Hypothalamus (tissue), 51 donors: Measurements from ENCODE around the gene GRK5.

Source experiments
- DNase-seq, 51 donors: peaks; one replicate each; lab custom pipeline; 2025; lab: John Stamatoyannopoulos, UW

The GRK5 gene

DNA sequence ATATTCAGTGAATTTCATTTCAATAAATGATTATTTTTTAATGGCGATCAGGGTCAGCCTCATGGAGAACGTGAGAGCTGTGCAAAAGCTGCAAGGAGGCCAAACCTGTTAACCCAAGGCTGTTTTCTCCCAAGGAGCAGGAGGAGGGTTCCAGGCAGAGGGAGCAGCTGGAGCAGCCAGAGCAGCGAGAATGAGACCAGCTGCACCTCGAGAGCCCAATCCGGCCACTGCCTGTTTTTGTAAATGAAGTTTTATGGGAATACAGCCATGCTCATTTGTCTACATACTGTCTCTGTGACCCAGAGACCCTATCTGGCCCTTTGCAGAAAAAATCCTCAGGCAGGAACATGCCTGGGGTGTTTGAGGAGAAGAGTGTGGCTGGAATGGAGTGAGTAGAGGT lies 104.9 kb downstream of the GRK5 start:
- no peak for DNase-seq

DNA sequence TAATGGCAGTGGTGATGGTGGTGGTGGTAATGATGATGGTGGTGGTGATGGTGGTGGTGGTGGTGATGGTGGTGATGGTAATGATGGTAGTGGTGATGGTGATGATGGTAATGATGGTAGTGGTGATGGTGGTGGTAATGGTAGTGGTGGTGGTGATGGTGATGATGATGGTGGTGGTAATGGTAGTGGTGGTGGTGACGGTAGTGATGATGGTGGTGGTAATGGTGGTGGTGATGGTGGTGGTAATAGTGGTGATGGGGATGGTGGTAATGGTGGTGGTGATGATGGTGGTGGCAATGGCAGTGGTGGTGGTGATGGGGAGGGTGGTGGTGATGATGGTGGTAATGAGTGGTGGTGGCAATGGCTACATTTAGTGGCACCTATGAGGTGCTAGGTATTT lies 105.7 kb downstream of the GRK5 start:
- no peak for DNase-seq

DNA sequence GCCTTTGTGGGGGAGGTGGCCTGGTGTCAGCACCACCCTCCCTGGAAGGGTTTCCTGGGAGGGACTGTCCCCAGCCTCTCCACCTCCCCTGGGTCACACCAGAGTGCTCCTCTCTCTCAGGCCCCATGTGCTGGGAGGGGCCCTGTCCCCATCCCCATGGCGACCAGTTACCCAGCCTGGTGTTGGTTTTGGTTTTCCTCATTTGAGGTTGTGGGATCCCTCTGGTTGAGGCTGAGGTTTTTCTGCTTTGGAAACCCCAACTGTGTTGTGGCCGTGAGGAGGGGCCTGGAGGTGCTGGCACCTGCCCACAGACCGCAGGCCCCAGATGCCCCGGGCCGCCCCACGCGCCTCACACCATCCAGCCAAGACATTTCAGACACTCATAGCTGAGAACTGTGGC lies 106.3 kb downstream of the GRK5 start:
- DNase-seq: no peak

DNA sequence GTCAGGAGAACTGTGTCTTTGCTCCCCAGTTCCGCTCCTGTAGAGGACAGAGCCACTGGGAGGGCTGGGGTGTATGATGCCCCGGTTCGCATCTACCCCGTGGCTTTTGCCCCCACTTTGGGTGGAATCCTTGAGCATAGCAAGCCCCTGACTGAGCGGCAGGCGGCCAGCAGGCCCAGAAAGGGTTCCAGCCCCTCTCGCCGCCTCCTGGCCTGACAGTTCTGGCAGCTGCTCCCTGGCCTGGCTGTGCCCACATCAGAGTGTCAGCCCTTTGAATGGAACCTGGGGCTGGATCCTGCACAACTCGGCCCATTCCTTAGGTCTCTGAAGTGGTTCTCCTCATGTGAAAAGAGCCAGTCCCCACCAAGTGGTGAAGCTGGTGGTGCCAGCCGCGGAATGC lies 106.7 kb downstream of the GRK5 start:
- DNase-seq: peak in 2 of 51 donors; percentile 3 to 19

DNA sequence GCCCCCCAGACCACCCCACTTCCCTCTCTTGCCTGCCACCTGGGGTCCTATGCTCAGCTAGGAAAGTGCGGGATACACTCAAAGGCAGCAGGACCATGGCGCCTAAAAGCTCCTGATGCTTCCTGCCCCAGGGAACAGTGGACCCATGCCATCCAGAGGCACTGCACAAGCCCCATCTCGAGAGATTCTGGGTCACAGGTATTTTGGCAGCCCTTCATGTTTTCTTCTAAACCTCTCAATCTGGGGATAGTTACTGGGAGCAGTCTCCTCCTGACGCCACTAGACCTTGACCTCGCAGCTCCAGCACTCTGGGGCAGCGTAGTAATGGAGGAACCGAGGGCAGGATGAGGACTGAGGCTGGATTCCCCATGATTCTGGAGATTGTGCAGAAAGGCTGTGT lies 107.1 kb downstream of the GRK5 start:
- no peak for DNase-seq

DNA sequence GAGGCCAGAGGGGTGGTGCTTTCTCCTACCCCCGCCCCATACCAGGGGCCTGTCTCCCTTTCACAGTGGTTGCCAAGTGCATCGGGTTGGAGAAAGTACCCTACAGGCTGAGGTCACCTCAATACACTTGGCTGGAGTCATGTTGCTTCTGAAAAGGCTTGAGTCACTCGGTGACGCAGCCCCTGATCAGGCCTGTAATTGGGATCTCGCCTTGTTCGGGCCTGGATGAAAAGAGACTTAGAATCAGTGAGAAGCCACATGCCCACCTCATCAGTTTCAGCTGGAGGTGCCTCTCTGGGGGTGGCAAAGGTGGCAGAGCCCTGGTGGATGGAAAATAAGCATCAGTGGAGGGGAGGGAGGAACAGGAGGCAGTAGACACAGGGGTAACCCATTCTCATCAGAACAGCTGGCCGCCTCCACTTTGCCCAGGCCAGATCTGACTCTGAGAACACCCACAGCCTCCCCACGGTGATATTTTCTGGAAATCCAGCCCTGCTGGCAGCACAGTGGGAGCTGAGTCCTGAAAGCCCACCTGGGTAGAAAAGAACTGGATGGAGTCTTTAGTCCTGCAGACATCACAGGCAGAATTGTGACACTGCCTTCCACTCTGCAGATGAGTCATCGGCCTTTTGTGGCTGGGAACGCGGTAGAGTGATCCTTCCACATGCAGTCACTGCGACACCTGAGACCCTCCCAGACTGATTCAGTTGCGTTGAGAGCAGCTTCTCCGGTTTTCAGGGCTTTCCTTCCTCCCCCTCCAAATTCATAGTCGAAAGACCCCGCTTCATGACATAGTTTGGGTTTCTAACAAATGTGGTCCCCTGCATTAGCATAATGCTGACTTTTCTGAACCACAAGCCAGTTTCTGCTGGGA lies 108.0 kb downstream of the GRK5 start:
- DNase-seq: peak in 13 of 51 donors; percentile 10 to 55 (median 26)

DNA sequence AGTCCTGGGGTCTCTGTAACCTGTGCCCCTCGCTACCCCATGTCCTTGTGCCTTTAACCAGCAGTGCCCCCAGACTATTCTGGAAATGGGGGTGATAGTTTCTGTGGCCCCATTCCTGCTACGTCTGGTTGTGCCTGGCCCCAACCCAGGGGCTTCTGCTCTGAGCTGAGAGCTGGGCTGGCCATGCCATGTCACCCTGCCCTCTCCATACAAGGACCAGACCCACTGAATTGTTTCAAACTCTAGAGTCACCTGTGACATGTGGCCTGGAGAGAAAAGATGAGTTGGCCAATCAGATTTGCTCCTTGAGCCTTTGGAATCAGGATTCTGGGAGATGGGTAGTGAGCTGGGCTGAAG lies 108.6 kb downstream of the GRK5 start:
- DNase-seq: no peak

DNA sequence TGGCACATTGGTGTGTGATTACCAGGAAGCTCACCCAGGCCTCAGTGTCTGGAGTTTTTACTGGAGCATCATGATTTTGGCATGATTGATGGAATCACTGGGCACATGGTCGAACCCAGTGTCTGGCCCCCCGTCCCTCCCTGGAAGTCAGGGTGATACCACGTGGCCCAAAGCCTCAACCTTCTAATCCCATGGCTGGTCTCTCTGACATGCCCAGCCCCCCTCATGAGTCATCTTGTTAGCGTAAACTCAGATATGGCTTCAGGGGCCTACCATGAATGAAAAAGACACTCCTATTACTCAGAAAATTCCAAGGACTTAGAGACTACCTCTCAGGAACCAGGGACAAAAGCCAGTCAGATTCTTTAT lies 109.3 kb downstream of the GRK5 start:
- DNase-seq: no peak

DNA sequence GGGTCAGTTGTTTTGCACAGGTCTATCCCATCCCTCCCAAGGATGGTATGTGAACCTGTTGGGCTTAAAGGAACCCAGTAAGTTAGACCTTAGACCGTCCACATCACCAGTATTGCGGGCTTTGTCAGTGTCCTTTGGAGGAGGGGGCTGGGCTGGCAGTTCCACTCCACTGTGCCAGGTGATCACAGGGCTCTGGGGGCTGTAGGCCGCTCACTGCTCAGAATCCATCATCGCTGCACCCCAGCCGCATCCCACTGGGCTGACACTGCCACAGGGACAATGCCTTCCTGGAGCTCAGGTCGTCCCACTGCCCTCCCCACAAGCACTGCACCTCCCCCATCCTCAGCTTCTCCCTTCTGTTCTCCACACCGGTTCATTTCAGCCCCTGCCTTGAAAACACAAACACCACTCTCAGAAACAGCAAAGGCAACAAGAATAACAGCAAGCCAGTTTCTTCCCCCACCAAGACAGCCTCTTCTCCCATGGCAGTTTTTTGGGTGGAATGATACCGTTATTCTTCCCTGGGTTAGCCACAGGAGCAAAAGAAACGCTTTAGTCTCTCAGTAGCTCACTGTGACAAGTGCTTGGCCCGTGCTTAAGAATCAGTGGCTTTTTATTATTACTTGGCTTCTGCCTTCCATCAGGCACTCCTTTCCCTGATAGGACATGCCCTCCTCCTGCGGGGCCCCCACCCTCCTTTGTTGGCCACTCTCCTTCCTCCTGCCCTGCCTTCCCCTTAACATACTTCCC lies 111.2 kb downstream of the GRK5 start:
- DNase-seq: no peak

DNA sequence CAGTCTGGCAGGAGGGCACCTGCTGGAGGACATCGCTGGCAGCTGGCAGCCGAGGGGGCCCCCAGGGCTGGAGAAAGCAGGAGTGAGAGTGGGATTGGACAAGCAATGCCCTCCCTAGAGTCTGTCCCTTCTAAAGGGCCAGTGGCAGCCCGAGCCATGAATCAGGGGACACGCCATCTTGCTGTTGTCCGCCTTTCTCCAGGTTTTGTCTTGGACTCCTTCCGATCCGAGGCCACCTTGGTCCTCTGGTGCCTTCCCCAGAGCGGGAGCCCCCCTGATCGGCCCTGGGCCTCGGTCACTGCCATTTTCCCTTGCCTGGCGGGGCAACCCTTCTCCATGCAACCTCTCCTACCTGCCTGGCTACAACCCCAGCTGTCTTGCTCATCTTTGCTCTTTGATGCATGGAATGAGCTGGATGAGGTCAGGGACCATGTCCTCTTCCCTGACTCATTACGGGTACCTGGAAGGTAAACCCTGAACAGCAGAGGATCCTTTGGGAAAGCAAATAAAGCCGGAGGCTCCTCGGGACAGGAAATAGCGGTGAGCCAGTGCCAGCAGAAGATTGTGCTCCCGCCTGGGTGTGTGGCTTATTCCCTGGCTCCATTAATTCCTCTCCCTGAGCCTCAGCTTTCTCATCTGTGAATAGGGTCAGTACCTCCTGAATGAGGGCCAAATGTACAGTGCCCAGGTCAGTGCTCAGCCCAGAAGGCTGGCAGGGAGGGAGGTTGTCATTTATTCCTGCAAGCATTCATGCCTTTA lies 112.0 kb downstream of the GRK5 start:
- DNase-seq: no peak

DNA sequence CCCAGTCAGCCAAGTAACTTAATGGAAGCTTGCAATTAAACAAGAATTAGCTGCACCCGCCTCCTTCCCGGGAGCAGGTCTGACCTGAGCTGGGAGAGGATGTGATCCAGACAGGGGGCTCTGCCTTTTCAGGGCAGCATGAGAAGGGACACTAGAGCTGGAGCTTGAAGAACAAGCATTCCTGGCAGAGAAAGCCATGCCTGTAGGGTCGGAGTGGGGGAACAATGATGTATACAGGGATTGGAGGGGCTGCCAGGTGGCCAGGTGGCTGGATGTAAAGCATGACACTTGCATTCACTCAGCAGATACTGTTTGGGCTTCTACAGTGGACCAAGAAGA lies 112.5 kb downstream of the GRK5 start:
- no peak for DNase-seq

DNA sequence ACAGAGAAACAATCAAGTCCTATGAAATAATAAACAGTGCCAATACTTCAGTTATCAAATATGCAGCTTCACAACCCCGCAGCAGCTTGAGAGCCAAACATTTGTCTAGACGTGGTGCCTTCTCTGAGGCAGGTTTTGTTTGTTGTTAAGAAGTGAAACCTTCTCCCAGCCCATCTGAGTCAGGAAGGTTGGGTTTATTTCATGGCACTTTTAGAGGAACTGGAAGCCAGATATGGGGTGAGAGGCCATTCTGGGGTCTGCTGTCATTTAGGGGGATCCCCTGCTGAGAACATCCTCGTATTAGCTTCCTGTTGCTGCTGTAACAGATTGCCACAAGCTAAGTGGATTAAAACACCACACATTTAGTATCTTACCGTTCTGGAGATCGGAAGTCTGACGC lies 113.6 kb downstream of the GRK5 start:
- DNase-seq: no peak

DNA sequence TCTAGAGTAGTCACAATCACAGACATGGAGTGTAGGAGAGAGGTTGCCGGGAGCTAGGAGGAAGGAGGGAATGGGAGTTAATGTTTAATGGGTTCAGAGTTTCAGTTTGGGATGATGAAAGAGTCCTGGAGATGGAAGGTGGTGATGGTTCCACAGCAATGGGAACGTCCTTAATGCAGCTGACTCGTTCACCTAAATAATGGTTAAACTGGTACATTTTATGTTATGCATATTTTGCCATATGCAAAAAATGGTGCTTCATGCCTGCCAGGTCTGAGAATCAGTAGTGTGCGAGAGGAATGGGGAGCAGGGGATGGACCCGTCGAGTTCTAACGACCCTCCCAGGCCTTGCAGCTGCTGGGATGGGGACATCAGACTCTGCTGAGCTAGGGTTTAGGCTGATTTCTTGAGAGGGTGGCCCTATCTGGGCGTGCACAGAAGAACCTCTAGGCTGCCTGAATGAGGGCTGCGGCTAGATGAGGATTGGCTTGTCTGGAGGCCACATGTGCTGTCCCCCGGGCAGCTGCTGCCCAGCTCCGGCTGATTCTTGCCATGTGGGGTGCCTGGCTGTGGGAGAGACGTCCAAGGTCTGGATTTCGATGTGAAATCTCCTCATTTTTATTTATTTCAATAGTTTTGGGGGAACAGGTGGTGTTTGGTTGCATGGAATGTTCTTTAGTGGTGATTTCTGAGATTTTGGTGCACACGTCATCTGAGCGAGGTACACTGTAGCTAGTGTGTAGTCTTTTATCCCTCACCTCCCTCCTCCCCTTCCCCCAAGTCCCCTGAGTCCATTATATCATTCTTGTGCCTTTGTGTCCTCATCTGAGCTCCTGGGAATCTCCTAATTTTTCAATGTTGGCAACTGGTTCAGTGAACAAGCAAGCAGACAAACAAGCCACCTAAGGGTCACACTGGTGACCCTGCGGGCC lies 116.0 kb downstream of the GRK5 start:
- DNase-seq: no peak

DNA sequence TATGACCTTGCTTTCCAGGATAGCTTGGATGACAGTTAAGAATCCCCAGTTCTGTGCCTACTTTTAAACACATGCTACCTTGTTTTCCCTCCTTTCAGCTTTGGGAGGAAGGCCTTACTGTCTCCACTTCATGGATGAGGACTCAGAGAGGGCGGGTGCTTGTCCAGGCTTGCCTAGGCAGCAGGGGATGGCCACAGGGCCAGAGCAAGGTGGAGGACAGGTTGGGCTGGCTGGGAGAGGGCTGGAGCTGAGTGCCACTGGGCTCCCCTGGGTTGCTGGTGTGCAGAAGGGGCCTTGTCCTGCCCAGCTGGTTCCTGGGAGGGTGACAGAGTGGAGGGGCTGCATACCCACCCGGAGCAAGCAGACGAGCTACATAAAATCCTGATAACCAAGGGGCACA lies 117.8 kb downstream of the GRK5 start:
- no peak for DNase-seq

DNA sequence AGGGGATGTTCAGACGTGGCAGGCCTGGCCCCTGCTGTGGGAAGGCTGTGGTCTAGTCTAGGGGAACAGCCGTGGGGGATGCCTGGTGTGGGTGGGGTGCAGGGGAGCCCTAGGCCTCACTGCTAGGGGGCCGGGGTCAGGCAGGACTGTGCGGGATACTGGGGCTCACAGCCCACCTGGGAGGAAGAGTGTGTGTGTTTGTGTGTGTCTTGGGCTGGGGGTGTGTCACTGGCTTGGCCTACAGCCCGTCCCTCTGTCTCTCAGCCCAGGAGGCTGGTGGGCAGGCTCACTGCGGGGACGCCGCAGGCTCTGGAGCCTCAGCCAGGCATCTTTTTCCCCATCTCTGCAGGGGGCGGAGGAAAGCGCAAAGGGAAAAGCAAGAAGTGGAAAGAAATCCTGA lies 118.8 kb downstream of the GRK5 start:
- DNase-seq: no peak

DNA sequence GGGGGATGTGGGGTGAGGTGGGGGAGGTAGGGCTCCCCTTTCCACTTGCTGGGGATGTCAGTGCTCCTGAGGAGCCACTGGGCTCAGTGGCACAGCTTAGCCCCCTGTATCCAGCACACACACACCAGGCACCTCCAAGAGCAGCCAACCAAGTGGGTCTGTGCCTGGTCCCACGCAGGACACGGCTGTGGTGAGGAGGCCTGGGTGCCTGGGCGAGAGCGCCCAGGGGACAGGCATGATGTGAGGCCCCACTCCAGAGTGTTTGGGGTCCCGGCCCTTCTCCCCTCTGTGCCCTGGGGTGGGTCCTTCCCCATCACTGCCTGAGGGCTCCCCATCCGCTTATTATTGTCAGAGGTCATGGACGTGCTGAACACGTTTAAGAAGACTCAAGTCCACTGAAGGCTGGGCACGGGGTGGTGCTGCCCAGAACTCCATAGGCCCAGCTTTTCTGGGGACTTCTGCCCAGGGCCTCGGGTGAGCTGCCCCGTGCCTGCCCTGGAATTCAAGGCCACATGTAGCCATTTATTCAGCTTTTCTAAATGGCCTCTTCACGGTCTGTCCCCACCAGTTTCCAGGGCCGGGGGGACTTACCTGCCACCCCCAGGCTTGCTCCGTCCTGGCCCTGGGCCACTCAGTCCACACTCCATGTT lies 119.8 kb downstream of the GRK5 start:
- DNase-seq: no peak

DNA sequence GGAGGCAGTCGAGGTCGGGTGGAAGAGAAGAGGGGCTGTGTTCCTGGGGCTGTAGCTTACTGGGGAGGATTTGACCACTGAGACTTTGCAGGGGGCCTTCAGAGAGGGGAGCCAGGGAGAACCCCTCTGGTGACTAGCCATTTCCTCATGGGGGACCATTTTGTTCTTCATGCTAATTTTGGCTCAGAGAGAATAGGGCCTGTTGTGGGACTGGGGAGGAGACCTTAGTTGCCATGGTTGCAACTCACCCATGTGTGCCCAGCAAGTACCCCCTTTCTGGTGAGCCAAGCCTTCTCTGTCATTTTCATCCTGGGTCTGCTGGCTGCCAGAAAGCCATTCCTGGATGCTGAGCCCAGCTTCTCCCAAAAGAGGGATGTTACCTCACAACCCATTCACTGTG lies 120.9 kb downstream of the GRK5 start:
- DNase-seq: no peak

DNA sequence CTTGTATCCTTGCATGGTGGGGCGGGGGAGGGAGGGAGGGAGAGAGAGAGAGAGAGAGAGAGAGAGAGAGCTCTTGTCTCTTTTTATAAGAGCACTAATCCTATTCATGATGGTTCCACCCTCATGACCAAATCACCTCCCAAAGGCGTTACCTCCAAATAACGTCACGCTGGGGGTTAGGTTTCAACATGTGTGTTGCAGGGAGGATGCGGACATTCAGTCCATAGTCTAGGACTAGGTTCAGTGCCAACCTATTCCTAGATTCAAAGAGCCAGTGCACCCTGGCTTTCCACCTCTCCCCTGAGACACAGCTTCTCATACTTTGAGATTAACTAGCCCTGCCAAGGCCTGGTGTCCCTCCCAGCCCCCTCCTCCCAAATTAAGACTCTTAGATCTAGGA lies 123.0 kb downstream of the GRK5 start:
- DNase-seq: no peak

DNA sequence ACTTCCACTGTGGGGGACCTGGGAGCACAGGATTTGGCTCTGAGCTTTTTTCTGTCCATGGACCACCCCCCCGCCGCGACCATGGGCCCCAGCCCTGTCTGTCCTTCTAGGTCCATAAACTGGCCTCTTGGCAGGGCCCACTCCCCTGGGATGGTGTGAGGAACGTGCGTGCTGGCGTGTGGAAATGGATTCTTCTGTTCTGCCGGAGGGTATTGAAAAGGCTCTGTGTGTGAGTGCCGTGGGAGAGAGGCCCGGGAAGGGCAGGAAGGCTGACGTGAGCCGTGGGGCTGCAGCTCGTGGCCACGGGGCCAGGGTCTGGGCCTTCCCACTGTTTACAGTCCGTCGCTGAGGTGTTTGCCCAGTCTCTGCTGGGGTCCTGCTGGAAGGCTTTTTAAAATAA lies 123.7 kb downstream of the GRK5 start:
- no peak for DNase-seq

DNA sequence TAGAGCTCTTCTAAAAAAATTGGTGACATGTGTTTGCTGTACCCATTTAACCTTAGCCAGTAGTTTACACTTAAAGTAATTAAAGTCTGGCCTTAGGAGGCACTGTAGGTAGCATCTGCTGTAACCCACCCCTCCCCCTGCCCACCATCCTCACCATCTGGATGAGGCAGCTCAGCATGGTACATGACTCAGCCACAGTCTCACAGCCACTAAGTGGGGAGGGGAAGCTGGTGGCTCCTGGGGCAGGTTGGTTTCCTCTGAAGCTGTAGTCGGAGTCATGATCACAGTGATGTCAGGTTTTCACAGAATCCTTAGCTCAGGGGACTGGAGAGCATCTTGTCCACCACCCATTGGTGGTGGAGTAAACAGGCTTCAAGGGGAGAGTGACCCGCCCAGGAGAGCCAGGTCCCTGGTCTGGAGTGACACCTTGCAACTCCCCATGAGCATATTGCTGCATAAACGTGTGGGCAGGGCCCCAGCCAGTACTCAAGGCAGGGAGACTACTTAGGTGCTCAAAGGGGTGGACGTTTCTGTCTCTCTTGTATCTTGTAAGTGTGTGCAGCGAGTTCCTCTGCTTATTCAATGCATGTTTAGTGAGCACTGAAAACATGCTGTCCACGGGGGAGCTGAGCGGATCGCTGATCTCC lies 125.9 kb downstream of the GRK5 start:
- no peak for DNase-seq
